Inflammatory macrophage treated with lipopolysaccharide for 1 hour (primary cell): ENCODE data around the gene ATP4B.

Experiments
- DNase-seq, 2 donors: peaks; one replicate each; pipeline ENCODE4 v3.0.0-alpha.2; 2020 to 2022

ATP4B gene

DNA sequence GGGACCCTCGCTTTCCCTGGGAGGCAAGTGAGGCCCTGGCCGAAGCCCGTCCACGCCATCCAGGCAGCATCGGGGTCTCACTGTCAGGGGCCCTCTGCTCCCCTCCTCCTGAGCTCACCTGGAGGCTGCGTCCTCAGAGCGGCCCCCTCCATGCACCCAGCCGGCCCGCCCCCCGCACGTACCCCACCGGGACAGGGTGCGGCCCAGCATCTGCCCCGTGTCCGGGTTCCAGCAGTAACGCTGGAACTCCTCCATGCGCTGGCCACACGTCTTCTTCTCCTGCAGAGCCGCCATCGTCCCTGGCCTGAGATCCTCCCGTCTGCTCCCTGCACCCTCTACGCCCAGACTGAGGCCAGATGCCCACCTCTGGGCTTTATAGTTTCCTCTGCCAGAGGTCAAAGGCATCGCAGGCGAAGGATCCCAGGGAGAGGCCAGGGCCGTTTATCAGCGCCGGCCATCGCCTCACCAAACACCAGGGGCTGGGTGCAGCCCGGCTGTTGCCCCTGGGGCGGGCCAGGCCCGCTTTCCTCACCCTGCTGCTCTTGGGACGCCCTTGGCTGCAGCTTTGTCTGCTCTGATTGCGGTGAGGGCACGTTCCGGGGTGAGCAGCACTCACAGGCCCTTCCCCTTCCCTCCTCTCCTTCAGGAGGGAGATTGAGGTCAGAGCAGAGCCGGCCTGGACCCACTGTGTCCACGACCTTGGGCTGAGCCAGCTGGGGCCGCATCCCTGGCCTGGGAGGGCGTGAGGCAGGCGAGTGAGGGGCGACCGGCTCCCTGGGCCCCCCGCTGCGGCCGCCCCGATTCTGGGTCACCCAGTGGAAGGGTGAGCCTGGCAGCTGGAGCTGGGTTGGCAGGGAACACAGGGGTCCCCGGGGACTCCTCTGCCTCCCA lies at the start of gene ATP4B:
Gene ATP4B, minus strand, starts transcription at position 348 of the 891 bp plus-strand sequence. Its CDS starts 54 bp downstream, at position 294.
- no peak for DNase-seq

GRCh38 chr13:113672002-113672651 lies 14.1 kb upstream of the ATP4B start:
- no peak for DNase-seq

DNA sequence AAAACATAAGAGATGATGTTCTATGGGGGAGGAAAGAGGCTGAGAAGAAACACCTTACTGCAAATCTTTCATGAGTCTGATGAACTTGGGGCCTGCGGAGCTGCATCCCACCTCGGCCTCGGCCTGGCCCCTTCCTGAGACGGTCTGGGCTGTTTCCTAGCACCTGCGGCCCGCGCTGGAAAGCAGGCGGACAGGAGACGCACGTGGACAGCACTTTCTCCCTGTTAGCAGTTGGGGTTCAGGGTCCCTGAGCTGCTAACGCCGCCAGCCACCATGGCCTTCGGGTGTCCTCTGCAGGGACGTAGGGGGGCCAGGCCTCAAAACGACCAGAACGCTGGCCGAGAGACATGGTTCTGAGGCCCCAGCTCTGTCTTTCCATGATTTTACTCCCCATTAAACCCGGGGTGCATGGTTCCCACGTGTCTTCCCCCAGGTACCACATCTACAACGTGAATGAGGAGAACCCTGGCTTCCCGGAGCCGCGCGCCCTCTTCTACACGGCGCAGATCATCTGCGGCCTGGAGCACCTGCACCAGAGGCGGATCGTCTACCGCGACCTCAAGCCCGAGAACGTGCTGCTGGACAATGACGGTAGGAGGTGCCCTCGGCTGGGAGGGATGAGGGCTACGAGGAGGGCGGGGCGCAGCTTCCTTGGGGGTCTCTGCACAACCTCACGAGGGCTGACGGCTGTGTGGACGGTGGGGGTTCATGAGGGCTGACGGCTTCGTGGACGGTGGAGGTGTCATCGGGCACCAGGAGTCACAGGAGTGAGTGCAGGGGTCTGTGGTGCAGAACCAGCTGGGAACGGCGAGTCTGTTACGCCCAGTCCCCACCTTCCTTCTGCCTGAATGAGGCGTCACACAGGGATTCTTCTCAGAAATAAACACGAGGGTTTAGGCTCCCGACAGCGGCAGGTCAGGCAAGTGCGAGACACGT lies 13.3 kb upstream of the ATP4B start:
- no peak for DNase-seq

DNA sequence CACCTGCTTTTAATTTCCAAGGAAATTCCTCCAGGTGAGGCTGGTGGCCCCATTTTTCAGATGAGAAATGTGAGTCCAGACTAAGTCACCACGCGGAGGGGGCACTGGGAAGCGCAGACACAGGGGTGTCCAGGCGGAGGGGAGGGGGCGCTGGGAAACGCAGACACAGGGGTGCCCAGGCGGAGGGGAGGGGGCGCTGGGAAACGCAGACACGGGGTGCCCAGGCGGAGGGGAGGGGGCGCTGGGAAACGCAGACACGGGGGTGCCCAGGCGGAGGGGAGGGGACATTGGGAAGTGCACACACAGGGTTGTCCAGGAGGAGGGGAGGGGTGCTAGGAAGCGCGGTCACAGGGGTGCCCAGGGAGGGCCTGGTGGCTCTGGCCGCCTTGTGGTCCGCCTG lies 12.5 kb upstream of the ATP4B start:
- no peak for DNase-seq

- DNase-seq = no peak
These were observed 11.8 kb upstream of the ATP4B start for GRCh38 chr13:113669755-113670341.

DNA sequence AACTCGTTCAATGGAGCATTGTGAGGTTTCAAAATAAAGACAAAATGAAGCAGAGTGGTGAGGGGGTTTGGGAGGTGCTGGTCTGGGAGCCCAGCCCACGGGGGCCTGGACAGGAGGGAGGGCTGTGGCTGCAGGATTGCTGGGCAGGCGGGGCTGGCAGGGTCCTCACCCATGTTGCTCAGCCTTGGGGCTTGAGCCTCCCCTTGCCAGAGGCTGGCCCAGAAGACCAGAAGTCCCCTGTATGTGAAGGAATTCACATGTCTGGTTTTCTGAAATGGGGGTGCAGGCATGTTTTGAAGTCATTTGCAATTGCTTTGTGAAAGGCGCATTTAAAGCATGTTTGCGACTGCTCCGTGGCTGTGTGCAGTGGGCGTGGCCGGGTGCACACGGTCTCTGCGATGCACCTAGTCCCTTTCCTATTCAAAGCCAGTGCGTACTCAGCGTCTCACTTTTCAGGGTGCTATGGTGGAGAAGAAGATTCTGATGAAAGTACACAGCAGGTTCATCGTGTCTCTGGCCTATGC lies 11.3 kb upstream of the ATP4B start:
- DNase-seq = no peak

DNA sequence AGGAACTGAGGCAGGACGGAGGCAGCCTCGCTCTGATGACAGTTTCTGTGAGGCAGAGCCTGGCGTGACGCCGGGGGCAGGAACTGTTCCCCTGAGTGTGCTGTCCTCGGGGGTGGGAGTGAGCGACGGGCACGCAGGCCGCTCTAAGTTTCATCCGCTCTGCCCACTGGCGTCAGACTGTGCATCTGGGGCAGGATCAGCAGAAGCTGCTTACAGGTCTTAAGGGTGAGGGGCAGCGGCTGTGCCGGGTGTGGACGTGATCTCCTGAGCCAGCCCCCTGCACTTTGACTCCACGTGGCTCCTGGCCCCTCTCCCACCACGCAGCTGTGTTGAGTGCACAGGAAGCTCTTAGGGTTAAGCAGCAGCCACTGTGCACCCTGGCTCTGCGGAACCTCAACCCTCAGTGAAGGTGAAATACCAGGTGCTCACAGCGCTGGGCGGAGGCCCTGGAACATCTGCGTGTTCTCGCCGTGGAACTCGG lies 10.5 kb upstream of the ATP4B start:
- DNase-seq = no peak

DNA sequence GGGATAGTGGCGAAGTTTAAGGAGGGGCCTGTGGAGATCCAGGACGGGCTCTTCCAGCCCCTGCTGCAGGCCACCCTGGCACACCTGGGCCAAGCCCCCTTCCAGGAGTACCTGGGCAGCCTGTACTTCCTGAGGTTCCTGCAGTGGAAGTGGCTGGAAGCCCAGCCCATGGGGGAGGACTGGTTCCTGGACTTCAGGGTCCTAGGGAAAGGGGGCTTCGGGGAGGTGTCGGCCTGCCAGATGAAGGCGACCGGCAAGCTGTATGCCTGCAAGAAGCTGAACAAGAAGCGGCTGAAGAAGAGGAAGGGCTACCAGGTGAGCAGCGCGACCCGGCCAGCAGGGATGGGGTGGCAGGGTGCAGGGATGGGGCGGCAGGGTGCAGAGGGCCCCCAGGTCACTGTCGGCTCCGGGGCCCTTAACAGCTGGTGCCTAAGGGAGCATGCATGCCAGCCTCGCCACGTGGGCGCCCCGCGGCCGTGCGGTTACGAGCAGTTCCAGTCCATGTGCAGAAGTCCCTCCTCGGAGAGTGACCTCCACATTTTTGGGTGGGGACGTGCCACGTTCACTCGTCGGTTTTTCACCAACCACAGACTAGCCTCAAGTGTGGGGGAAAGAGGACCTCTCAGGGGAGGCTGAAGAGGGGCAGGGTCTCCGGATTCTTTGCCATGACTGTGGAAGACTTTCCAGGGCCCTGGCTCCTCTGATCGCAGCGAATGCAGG lies 9.9 kb upstream of the ATP4B start:
- no peak for DNase-seq

DNA sequence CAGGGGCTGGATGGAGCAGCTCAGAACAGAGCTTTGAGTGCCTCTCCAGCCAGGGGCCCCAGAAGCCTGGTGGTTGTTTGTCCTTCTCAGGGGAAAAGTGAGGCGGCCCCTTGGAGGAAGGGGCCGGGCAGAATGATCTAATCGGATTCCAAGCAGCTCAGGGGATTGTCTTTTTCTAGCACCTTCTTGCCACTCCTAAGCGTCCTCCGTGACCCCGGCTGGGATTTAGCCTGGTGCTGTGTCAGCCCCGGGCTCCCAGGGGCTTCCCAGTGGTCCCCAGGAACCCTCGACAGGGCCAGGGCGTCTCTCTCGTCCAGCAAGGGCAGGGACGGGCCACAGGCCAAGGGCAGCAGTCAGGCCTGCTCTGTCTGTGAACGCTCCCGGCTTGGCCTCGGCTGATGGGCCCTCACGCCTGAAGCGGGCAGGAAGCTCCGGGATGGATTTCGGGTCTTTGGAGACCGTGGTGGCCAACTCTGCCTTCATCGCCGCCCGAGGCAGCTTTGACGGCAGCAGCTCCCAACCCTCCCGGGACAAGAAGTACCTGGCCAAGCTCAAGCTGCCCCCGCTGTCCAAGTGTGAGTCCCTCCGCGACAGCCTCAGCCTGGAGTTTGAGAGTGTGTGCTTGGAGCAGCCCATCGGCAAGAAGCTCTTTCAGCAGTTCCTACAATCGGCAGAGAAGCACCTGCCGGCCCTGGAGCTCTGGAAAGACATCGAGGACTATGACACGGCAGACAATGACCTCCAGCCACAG lies 9.1 kb upstream of the ATP4B start, which contains the start of gene GRK1:
Gene GRK1, plus strand, starts transcription at position 269 of the 751 bp plus-strand sequence. Its CDS starts 168 bp downstream, at position 437.
- DNase-seq = no peak

DNA sequence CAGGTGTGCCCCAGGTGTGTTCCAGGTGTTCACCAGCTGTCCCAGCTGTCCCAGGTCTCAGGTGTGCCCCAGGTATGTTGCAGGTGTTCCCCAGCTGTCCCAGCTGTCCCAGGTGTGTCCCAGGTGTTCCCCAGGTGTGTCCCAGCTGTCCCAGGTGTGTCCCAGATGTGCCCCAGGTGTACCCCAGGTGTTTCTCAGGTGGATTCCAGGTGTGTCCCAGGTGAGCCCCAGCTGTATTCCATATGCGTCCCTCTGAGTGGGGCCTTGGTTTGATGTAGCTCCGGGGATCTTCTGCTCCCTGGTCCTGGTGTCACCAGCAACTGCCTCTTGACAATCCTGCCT lies 8.3 kb upstream of the ATP4B start:
- DNase-seq = no peak

GRCh38 chr13:113665597-113666328 lies 7.8 kb upstream of the ATP4B start:
- DNase-seq = no peak

GRCh38 chr13:113664751-113665596 lies 7.0 kb upstream of the ATP4B start:
- no peak for DNase-seq

- DNase-seq = no peak
These were observed 5.9 kb upstream of the ATP4B start for GRCh38 chr13:113663934-113664333.

DNA sequence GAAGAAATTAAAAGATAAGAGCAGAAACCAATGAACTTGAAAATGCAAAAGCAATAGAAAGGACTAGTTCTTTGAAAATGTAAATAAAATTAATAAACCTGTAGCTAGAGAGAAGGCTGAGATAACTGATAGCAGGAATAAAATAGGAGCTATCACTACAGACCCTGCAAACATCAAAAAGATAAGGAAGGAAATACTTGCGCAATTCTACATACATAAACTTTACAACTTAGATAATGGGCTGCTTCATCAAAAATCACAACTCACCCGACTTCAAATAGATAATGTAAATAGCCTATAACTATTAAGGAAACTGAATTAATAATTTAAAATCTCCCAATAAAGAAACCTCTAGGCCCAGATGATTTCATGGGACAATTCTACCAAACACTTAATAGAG lies 3.5 kb upstream of the ATP4B start:
- DNase-seq = no peak

- no peak for DNase-seq
These were observed 2.1 kb upstream of the ATP4B start for GRCh38 chr13:113660066-113660465.

GRCh38 chr13:113659337-113659736 lies 1.3 kb upstream of the ATP4B start:
- no peak for DNase-seq

- DNase-seq = no peak
These were observed 838 bp upstream of the ATP4B start for GRCh38 chr13:113658836-113659235.

DNA sequence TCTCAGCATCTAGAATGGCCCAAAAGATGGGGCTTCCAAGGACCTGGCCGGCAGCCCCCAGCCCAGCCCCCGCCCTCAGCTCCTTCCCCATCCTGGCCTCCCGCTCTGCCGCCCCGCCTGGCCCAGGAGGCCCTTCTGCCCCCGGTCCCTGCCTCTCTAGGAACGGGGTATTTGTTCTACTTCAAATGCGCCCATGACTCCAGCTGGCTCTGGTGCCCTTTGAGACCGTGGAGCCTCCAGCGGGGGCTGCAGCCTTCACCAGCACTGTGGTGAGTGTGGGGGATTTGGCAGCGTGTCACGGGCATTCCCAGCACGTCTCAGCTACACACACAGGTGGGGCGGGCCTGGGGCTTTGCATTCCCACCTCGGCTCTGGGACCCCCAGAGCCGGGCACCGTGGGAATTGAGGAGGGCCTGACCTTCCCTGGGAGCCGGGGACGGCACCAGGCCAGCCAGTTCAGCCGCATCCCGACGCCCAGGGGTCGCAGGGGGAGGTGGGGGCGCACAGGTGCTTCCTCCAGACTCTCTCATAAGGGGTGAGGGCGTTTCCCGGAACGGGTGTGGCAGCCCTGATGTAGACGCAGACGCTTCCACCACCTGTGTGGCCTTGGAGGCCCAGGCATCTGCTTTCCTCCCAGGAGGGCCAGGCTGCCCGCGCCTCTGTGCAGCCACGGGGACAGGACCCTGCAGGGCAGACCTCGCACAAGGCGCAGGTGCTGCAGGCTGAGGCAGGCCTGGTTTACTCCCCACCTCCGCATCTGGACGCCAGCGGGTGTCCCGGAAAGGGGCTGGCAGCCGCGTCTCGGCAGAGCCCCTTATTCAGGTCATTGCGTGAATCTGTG lies 947 bp downstream of the ATP4B start:
- DNase-seq = no peak
